HTR-8/SVneo (cell line): ENCODE measurements around the gene KRTAP26-1.

Experiments used
- DNase-seq: peaks from one replicate; pipeline ENCODE4 v3.0.0; 2011; ENCODE audit warnings: low spot score, mixed read lengths; ENCODE audit not compliant: insufficient read length
- FAIRE-seq: peaks from 2 replicates; lab custom pipeline; 2011; peaks lifted over from hg19 to GRCh38; lab: Jason Lieb, UNC

Gene KRTAP26-1, protein sequence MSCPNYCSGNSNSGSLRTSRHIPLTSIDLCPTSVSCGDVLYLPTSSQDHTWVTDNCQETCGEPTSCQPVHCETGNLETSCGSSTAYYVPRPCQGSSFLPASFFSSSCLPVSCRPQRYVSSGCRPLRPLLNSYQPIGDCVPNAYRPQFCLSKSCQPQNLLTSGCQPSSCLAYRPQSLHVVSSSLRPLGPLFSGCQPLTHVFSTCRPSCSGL

DNA sequence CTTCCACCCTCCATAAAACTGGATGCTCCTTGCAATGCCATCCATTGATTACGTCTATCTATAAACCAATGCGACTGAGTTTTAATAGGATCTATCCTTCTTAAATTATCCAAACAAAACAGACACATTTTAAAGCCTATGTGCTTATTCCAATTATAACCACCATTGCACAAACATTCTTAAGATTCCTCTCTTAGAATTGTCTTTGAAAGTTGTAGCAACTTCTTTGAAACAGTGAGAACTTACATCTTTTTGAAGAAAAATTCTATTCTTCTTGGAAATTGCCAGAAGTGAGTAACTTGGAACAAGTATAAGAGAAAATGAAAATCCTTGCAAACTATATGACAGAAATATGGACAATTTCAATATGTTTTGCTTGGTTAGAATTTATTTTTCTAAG, at the start of gene KRTAP26-1:
KRTAP26-1 (minus strand) TSS at position 101 of the 400 bp plus-strand sequence. CDS start 280 bp downstream, outside the sequence.
- FAIRE-seq, result no peak

GRCh38 chr21:30355906-30356305, 35.8 kb upstream of the KRTAP26-1 start:
- DNase-seq (no peak), FAIRE-seq (no peak)

More for the DNA sequence above, at the start of gene KRTAP26-1:
- no peak for DNase-seq

DNA sequence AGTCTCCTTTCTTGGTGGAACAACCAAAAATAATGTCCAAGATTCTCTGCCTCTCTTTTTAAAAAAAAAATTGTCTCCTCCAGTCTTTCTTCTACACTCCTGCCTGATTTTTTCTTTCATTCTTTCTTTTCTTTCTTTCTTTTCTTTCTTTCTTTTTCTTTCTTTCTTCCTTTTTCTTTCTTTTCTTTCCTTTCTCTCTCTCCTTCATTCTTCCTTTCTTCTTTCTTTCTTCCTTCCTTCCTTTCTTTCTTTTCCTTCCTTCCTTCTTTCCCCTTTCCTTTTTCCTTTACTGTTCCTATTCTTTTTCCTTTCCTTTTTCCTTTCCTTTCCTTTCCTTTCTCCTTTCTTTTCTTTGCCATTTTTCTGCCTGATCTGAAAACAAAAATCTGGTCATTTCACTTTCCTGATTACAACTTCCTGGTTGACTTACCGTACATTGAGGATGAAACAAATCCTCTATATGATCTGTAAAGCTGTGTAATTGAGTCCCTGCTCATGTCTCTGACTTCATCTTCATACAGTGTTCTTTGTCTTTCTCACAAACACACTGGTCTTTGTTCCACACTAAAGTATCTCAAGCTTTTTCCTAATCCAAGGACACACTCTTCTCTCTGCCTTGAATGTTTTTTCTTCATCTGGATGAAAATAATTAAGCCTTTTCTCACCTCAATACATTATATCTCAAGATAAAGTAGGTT, 34.3 kb upstream of the KRTAP26-1 start:
- no peak for DNase-seq
- no peak for FAIRE-seq

DNA sequence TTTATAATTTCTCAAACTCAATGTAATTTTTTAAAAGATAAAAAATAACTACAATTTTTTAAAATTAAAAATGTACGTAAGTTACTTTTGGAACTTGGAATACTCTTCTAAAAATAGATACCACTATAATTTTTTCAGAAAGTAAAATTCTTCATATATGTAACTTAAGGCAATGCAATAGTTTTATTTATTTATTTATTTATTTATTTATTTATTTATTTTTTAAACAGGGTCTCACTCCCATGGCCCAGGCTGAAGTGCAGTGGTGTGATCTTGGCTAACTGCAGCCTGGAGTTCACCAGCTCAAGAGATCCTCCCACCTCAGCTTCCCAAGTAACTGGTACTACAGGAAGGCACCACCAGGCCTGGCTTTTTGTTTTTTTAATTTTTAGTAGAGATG, 31.4 kb upstream of the KRTAP26-1 start:
- no peak for DNase-seq
- no peak for FAIRE-seq

DNA sequence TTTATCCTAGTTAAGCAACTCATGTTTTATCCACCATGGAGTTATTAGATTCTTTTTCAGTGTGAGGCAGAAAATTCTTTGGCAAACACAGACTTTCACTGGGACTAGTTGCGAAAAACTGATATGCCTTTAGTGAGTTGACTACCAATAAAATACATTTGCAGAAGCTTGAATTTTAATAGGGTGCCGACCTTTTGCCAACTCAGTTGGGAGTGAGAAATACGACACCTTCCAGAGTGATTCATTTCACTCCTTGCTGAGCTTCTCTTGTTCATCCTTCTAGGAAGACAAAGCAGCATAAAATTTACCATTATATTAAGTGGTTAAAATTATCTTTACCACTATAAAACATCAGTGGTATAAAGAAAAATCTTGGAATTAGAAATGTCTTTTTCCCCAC, 29.5 kb upstream of the KRTAP26-1 start:
- FAIRE-seq, result no peak
- DNase-seq, result no peak

GRCh38 chr21:30348506-30348905, 28.4 kb upstream of the KRTAP26-1 start, which contains the start of gene KRTAP23-1:
Gene KRTAP23-1, minus strand, starts transcription at chr21:30348606. Its CDS starts 0 bp downstream, at chr21:30348606.
- FAIRE-seq (no peak), DNase-seq (no peak)

DNA sequence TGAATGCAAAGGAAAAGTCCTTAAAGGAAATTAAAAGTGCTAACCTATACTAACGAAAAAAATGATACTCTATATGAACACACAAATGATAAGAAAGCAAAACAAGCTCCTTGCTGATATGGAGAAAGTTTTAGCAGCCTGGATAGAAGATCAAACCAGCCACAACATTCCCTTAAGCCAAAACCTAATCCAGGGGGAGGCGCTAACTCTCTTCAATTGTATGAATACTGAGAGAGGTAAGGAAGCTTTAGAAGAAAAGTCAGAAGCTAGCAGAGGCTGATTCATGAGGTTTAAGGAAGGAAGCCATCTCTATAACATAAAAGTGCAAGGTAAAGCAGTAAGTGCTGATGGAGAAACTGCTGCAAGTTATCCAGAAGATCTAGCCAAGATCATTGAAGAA, 24.9 kb upstream of the KRTAP26-1 start:
- no peak for FAIRE-seq
- DNase-seq, result no peak

GRCh38 chr21:30340714-30341573, 20.8 kb upstream of the KRTAP26-1 start:
- DNase-seq (peak; percentile 10), FAIRE-seq (no peak)

DNA sequence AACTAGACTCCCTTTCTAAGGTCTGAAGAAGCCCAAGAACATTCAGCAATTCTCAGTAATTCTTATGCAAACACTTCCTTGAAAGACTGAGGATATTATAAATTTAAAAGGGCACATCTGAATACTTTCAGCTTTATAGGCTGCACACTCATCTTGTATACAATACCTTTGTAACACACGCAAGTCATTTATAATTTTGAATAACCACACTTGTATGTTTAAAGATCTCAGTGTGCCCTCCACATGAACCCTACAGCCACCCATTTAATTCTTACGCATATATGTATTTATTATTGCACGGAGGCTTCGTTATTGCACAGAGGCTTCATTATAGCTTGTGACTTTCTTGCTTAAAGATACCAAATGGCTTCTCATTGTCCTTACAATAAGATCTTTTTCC, 18.6 kb upstream of the KRTAP26-1 start:
- FAIRE-seq, result no peak
- DNase-seq, result no peak

GRCh38 chr21:30337772-30338171, 17.7 kb upstream of the KRTAP26-1 start:
- FAIRE-seq (no peak), DNase-seq (no peak)

GRCh38 chr21:30337276-30337744, 17.2 kb upstream of the KRTAP26-1 start, which contains the start of gene KRTAP27-1:
Gene KRTAP27-1, minus strand, starts transcription at chr21:30337694. Its CDS starts 26 bp downstream, at chr21:30337668.
- no peak for DNase-seq
- no peak for FAIRE-seq

GRCh38 chr21:30336596-30336995, 16.5 kb upstream of the KRTAP26-1 start:
- no peak for FAIRE-seq

GRCh38 chr21:30333736-30334135, 13.6 kb upstream of the KRTAP26-1 start:
- no peak for FAIRE-seq
- no peak for DNase-seq

More at GRCh38 chr21:30336596-30336995, 16.5 kb upstream of the KRTAP26-1 start:
- DNase-seq, result no peak

- DNase-seq, result no peak
- FAIRE-seq, result no peak
Observed at GRCh38 chr21:30332681-30333080, 12.6 kb upstream of the KRTAP26-1 start.

DNA sequence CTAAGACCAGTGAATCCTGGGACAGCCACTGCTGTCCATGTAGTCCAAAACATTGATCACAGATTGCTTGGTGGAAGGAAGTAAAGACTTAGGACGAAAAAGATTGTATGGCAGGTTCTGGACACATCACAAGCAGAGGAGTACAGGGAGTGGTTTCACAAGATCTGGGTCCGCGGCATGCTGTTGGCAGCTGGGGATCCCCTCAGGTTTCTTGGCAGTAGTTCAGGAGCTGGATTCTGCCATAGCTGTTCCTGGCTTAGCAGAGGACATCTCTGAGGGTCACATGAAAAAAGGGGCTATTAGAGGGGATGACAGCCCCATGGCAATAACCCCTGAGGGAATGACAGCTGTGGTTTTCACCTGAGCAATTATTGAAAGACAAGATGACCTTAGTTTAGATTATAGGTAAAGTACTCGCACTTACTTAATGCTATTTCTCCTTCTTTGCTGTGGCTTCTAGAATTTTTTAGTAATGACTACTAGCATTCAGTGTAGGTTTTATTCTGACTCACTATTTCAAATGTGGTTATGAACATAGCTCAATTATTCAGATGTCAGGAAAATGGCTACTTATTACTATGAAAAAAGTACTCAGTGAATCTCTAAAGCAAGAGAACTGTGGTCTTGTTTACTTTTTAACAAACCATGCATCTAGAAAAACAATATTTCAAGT, 9.2 kb upstream of the KRTAP26-1 start:
- no peak for DNase-seq
- FAIRE-seq, result no peak

GRCh38 chr21:30326390-30326789, 6.3 kb upstream of the KRTAP26-1 start:
- no peak for FAIRE-seq
- no peak for DNase-seq

DNA sequence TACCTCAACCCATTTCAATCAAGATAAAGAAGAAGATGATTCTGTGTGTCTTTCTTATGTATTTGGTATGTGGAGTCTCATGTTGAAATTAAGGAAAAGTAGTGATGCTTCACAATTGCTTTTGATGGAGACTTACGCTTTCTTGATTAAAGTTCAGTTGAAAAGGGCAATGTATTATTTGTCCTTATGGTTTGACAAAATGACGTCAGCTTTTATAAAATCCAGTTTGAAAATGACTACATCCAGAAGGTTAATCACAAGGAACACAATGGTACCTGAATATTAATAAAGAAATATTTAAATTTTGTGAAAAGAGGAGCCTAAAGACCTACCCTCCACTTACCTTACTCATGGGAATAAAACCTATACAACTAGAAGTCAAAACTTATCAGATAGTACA, 4.4 kb downstream of the KRTAP26-1 start:
- DNase-seq (no peak), FAIRE-seq (no peak)

DNA sequence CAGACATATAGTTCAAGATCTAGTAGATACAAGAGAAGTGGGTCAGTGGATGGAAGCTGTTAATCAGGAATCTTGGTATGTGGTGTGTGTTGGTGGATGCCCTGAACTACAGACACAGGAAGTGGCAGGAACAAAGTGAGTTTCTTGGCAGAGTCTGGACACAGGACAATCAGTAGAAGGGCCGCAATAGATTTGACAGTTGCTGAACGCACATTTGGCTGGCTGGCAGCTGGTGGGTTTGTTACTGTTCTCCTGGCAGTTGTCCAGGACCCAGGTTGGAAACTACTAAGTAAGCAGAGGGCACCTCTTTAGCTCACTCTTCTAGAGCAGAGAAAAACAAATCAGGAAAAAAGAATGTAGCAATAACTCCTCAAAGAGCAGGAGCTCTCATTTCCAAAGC, 13.2 kb downstream of the KRTAP26-1 start:
- no peak for FAIRE-seq

DNA sequence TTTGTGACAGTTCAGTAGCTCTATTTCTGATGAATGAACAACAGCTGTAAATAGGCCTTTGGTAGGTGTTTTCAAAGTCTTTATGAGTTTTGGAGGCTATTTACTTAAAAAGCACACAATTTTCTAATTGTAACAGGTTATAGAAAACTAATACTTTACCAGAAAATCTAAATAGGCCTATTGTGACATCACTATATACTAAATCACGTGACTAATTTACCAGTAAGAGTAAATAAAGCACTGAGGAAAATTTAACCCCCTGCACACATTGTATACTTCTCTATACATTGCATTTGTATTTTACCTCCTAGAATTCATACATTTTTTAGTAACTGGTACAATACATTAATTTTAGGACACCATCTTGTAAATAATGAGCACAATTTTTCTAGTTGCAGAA, 15.0 kb downstream of the KRTAP26-1 start:
- FAIRE-seq (no peak), DNase-seq (no peak)

More for the DNA sequence above, 13.2 kb downstream of the KRTAP26-1 start:
- DNase-seq, result no peak

DNA sequence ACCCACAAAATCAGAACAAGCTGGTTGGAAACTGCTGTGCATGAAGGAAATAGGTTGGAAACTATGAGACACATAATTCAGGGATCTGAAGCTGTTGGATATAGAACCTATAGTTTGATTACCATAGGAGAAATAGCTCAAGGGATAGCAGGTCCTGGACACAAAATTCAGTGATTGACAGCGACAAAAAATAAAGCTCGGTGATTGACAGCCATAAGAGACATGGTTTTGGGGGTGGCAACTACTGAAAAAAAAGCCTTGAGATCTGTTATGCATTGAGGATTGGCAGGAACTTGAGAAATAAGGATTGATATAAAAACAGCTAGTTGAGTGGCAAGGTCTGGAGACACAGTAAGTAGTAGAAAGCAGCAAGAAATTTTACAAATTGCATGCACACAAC, 30.9 kb downstream of the KRTAP26-1 start, which contains the start of gene KRTAP25-1:
KRTAP25-1 (minus strand) TSS at position 300 of the 400 bp plus-strand sequence; CDS start at position 276, 24 bp downstream.
- FAIRE-seq, result no peak
- no peak for DNase-seq
